Keratinocyte (primary cell): ENCODE results near the gene AUNIP. TPM values are rescaled to one million over a fixed set of nuclear protein-coding genes. Genes with fewer than 3 reads are reported as not detected.

ENCODE experiments used
- DNase-seq: peaks from one replicate; pipeline ENCODE4 v3.0.0-alpha.2; 2011; ENCODE audit warnings: low read depth, missing footprints, low spot score
- FAIRE-seq: peaks from 2 replicates; lab custom pipeline; 2011; peaks lifted over from hg19 to GRCh38; lab: Jason Lieb, UNC
- H2AFZ ChIP-seq: 2 replicates; pipeline ENCODE4 v1.6.0; 2012; ENCODE audit warnings: low read length, control low read depth, inconsistent platforms; ENCODE audit not compliant: control insufficient read depth
- H3K27ac ChIP-seq: 2 replicates; pipeline ENCODE4 v1.5.1; 2011; ENCODE audit warnings: low read length; ENCODE audit not compliant: control insufficient read depth, insufficient read depth
- H3K27me3 ChIP-seq: 3 replicates; pipeline ENCODE4 v1.6.0; 2011; ENCODE audit warnings: low read length; ENCODE audit not compliant: control insufficient read depth, insufficient read depth; ENCODE audit errors: extremely low read depth
- H3K36me3 ChIP-seq, 2 experiments: 2 replicates in 1 of 2; 3 replicates in 1 of 2; pipeline ENCODE4 v1.5.1; 2011; ENCODE audit warnings: low read length in 2 of 2, mild to moderate bottlenecking in 1 of 2; ENCODE audit not compliant: control insufficient read depth in 2 of 2, insufficient read depth in 2 of 2; ENCODE audit errors: extremely low read depth in 1 of 2
- H3K4me1 ChIP-seq: 3 replicates; pipeline ENCODE4 v1.5.1; 2011; ENCODE audit warnings: low read length; ENCODE audit not compliant: control insufficient read depth, insufficient read depth; ENCODE audit errors: extremely low read depth
- H3K4me2 ChIP-seq: 3 replicates; pipeline ENCODE4 v1.6.0; 2011; ENCODE audit warnings: low read depth, low read length; ENCODE audit not compliant: control insufficient read depth, insufficient read depth; ENCODE audit errors: extremely low read depth
- H3K4me3 ChIP-seq, 3 experiments: fragments of 200-600 bp in 1 of 3; sonication (generic) in 1 of 3; 2 replicates in 2 of 3; 3 replicates in 1 of 3; pipeline ENCODE4 v1.5.1; 2011 to 2016; ENCODE audit warnings: low read length in 3 of 3, mild to moderate bottlenecking in 3 of 3, control low read depth in 2 of 3, inconsistent platforms in 1 of 3, low read depth in 1 of 3, mixed read lengths in 1 of 3, mixed run types in 1 of 3, moderate library complexity in 1 of 3; ENCODE audit not compliant: control insufficient read depth in 2 of 3, insufficient read depth in 2 of 3; ENCODE audit errors: extremely low read depth in 1 of 3
- H3K79me2 ChIP-seq: 2 replicates; pipeline ENCODE4 v1.6.0; 2012; ENCODE audit warnings: low read length; ENCODE audit not compliant: control insufficient read depth, insufficient read depth
- H3K9ac ChIP-seq: 3 replicates; pipeline ENCODE4 v1.6.0; 2011; ENCODE audit warnings: low read length; ENCODE audit not compliant: control insufficient read depth, insufficient read depth; ENCODE audit errors: extremely low read depth
- H3K9me1 ChIP-seq: 3 replicates; pipeline ENCODE4 v1.6.0; 2011; ENCODE audit warnings: low read length; ENCODE audit not compliant: control insufficient read depth, insufficient read depth; ENCODE audit errors: extremely low read depth
- H3K9me3 ChIP-seq: 2 replicates; pipeline ENCODE4 v1.5.1; 2012; ENCODE audit warnings: low read depth, low read length; ENCODE audit not compliant: control insufficient read depth
- H4K20me1 ChIP-seq: 3 replicates; pipeline ENCODE4 v1.6.0; 2011; ENCODE audit warnings: low read length; ENCODE audit not compliant: control insufficient read depth, insufficient read depth; ENCODE audit errors: extremely low read depth
- CTCF ChIP-seq, 3 experiments: IDR thresholded peaks in 1 of 3; conservative IDR thresholded peaks in 1 of 3; optimal IDR thresholded peaks in 1 of 3; 2 replicates in 2 of 3; 3 replicates in 1 of 3; pipeline versions ENCODE3 to v1.5.1; 2011; ENCODE audit warnings: low read length in 3 of 3, mild to moderate bottlenecking in 3 of 3, moderate library complexity in 2 of 3, control low read depth in 1 of 3, inconsistent platforms in 1 of 3; ENCODE audit not compliant: insufficient read depth in 2 of 3; ENCODE audit errors: extremely low read depth in 1 of 3
- EZH2 ChIP-seq: IDR thresholded peaks from one replicate; pipeline ENCODE4 v1.6.1; 2012; ENCODE audit warnings: inconsistent platforms, mild to moderate bottlenecking, low read length, moderate library complexity
- dilution Hi-C: fragments of 300-500 bp; cut with MboI; formaldehyde crosslinking; loops from one replicate; pipeline ENCODE4 v1.7.0; 2020; ENCODE audit warnings: low sequenced_read_pairs; ENCODE audit not compliant: extremely low pct_ligation_motif_present
- polyA plus RNA-seq, 5 experiments: library from polyadenylated mRNA; depleted of rRNA in 3 of 5; stranded (reverse) in 3 of 5; stranded (forward) in 1 of 5; unstranded in 1 of 5; fragments of >200 nt; gene quantifications; 1 replicate in 1 of 5; 2 replicates in 3 of 5; 3 replicates in 1 of 5; pipeline versions ENCODE4 v1.2.1 to v1.2.3, GENCODE V29; 2011 to 2012; ENCODE audit warnings: missing spikeins in 2 of 5, low read depth in 1 of 5, low replicate concordance in 1 of 5

AUNIP gene
- polyA plus RNA-seq, 1 donor (not counting 4 experiments of a cell fraction or from before 2014, with no cell fraction given): 9.3 TPM

DNA sequence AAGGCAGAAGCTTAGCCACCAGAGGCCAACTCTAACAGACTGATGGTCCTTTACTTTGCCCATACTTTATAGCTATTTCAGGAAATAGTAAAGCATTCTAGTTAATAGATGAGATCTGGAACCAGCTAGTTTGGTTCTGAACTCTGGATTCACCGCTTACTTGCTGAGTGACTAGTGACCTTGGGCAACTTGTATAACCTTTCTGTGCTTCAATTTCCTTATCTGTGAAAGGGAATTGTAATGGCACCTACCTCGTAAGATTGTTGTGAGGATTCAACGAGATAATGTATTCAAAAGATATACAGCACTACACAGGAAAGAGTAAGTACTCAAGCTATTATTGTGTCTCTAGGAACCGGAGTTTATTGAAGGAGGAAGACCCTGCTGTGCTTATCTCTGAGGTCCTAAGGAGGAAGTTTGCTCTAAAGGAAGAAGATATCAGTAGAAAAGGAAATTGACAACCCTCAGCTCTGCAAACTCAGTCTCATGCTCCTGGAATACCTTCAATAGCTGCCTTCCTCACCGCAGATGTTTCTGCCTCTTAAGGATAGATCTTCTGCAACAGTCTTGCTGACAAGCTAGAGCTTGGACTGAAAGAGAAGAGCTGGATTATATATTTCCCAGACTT is 27.6 kb downstream of the AUNIP start:
- no peak overlapping the region for H3K4me2 ChIP-seq
- H4K20me1 ChIP-seq: no peaks in the 10 kb centered on the region
- dilution Hi-C loops: no loop called here
- H3K4me1 ChIP-seq: peaks cover 6% of the 10 kb centered on the region
- DNase-seq (no peak), FAIRE-seq (no peak)
- no peaks in the 10 kb centered on the region for H3K27me3 ChIP-seq
- no peaks in the 10 kb centered on the region for H3K9me1 ChIP-seq
- no peak overlapping the region for H3K9ac ChIP-seq
- no peaks in the 10 kb centered on the region for H3K9me3 ChIP-seq
- no peak overlapping the region for H3K27ac ChIP-seq
- TF ChIP-seq CTCF (optimal IDR thresholded peaks at IDR 0.05 in 1 of 3, IDR thresholded peaks at IDR 0.05 in 1 of 3, conservative IDR thresholded peaks at IDR 0.05 in 1 of 3; ENCODE audit: extremely low read depth in 1 of 3, insufficient read depth in 2 of 3, low read length in 3 of 3) (no peak), EZH2 (no peak)
- H2AFZ ChIP-seq: no peak overlapping the region
- peaks cover 26 to 50% of the 10 kb centered on the region in 2 experiments for H3K36me3 ChIP-seq
- no peak overlapping the region for H3K4me3 ChIP-seq
- H3K79me2 ChIP-seq: peaks cover 2% of the 10 kb centered on the region

DNA sequence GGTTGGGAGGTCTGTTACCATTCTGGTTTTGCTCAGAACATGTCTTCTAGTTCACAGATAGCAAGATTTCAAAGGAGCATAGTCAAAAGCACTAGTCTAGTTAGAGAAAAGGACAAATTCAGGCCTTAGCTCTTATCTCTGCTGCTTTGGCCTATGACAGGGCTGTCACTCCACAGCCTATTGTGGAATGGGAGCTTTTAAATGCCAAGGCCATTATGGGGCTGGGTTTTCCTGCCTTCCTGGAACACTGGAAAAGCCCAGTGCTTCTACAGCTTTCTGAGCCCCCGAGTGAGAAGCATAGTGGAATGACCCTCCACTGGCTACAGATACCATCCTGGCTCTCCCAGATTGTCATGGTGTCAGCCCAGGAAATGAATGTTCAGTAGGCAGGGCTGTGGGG is 30.2 kb downstream of the AUNIP start:
- Histone ChIP-seq H3K9ac (no peak overlapping the region), H3K27ac (no peak overlapping the region), H2AFZ (no peak overlapping the region), H3K79me2 (no peaks in the 10 kb centered on the region), H3K27me3 (no peaks in the 10 kb centered on the region), H3K4me3 (no peak overlapping the region), H3K9me3 (no peaks in the 10 kb centered on the region), H4K20me1 (no peaks in the 10 kb centered on the region), H3K4me1 (peaks cover 16% of the 10 kb centered on the region), H3K9me1 (no peaks in the 10 kb centered on the region), H3K4me2 (no peak overlapping the region), H3K36me3 (peaks cover 29 to 48% of the 10 kb centered on the region in 2 experiments)
- dilution Hi-C loops: no loop called here
- TF ChIP-seq CTCF (optimal IDR thresholded peaks at IDR 0.05 in 1 of 3, IDR thresholded peaks at IDR 0.05 in 1 of 3, conservative IDR thresholded peaks at IDR 0.05 in 1 of 3; ENCODE audit: extremely low read depth in 1 of 3, insufficient read depth in 2 of 3, low read length in 3 of 3): no peak
- TF ChIP-seq EZH2: no peak
- FAIRE-seq (no peak), DNase-seq (no peak)
